GM18867 (cell line): ENCODE data around the gene LRRC45.
A peak's percentile ranks its signal among the peaks of the same experiment; 100 is the strongest.
"Not testable (repeated sequence)": the region's sequence is repeated elsewhere in the genome, so short reads cannot be mapped to it uniquely, and the experiment has no call there.

Experiments
- ATAC-seq: cut with Tn5 transposase; IDR thresholded peaks from one replicate; pipeline ENCODE4 v1.9.1; 2021; ENCODE audit warnings: mild to moderate bottlenecking, moderate library complexity; ENCODE audit not compliant: unreplicated experiment

Gene LRRC45

DNA sequence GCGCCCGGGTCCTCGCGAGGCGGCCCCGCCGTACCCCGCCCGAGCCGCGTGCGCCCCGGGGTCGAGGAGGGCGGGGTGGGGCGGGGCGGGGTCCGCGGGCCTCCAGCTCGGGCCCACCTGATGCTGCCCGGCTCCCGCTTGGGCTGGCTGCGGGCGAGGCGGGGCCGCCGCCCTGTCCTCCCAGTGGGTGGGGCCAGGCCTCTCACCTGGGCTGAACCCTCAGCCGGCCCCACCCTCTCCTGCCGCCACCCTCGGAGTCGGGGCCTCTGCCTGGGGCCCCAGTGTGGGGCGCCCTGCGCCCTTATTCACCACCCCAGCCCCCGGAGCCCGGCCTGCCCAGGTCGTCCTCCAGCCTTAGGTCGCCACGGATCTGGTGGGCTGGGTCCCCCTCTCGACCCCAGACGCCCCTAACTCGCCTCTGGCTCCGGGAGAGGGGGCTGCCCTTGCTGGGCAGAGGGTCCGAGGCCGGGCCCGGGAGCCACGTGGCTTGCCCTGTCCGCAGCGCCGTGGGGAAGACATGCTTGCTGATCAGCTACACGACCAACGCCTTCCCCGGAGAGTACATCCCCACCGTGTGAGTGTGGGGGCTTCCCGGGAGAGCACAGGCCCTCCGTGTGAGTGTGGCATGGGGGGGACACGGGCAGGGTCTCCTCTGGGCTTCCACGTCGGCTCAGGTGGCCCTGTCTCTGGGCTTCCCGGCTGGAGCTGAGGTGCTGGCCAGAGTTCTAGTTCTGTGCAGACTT, 9.0 kb downstream of the LRRC45 start:
- ATAC-seq: no peak

DNA sequence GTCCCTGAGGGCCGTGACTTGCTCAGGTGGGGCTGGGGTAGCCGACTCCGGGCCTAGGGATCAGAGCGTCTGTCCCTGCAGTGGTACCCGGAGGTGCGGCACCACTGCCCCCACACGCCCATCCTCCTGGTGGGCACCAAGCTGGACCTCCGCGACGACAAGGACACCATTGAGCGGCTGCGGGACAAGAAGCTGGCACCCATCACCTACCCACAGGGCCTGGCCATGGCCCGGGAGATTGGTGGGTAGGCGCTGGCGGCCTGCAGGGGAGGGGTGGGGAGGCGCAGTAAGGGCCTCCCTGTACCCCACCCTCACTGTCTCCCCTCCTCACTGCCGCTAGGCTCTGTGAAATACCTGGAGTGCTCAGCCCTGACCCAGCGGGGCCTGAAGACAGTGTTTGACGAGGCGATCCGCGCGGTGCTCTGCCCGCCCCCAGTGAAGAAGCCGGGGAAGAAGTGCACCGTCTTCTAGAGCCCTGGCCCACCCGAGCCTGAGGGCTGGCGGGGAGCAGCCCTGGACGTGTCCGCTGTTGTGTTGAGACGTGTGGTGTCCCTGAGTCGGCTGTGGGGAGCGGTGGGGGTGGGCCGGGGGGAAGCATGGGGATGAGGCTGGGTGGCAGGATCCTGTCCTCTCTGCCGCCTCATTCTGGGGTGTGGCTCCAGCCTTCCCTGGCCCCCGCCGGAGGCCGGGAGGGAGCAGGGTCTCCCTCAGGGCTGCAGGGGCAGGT, 10.4 kb downstream of the LRRC45 start:
- no peak for ATAC-seq

DNA sequence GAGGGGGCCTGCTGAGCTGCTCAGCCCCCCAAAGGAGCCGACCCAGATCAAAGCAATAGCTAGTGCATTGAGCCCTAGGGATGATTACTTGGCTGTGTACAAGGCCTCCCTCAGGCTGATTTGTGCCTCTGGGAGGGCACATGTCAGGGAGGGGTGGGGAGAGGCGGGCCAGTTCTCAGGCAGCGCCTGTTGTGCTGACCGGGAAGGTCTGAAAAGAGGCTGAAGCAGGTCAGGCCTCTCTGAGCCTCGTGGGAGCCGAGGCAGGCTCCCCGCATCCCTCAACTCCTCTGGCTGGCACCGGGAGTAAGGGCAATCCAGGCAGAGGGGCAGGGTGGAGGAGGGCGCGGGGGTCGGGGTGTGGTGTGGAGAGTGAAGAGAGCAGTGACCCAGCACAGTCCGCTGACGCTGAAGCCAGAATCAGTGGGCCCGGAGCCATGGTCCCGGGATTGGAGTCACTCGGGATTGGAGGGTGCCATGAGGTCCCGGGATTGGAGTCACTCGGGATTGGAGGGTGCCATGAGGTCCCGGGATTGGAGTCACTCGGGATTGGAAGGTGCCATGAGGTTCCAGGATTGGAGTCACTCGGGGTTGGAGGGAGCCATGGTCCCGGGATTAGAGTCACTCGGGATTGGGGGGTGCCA, 11.4 kb downstream of the LRRC45 start:
- ATAC-seq: no peak

DNA sequence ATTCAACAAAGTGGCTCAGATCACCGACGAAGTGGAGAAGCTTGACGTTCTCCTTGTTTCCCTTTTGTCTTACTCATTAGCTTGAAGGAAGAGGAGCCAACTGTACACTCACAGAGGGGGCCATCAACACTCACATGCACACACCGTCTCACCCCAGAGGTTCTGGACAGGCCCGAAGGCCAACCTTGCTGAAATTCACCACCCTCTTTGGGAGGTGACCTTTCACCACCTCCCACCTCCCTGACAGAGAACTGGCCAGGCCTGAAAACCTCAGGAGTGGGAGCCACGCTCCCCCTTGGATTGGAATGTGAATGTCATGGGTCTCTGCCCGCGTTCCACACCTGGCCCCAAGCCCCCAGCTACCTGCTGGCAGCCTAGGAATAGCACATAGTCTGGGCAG, 12.4 kb downstream of the LRRC45 start:
- no peak for ATAC-seq

DNA sequence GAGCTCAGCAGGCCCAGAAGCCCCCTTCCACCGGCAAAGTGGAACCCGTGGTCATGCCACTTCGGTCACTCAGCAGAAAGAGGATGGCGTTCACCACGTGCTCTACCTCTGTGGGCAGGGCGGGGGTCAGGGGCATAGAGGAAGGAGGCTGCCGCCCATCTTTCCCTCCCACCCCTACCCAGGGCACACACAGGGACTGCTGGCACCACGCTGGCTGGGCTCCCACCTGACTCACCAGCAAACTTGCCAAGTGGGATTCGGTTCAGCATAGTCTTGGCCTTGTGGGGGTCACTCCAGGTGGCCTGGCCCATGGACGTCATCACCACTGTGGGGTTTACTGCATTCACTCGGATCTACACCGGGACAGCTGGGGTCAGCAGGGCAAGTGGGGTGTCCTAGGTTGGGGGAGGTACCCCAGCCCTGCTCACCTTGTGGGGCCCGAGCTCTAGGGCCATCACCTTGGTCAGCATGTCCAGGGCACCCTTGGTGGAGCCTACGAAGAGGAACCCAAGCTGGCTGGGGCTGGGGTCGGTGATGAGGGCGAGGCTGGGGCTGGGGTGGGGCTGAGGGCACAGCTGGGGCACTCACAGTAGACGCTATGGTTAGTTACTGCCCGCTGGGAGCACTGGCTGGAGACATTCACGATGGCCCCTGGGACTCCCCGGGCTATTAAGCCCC, 13.0 kb downstream of the LRRC45 start:
- ATAC-seq: no peak

DNA sequence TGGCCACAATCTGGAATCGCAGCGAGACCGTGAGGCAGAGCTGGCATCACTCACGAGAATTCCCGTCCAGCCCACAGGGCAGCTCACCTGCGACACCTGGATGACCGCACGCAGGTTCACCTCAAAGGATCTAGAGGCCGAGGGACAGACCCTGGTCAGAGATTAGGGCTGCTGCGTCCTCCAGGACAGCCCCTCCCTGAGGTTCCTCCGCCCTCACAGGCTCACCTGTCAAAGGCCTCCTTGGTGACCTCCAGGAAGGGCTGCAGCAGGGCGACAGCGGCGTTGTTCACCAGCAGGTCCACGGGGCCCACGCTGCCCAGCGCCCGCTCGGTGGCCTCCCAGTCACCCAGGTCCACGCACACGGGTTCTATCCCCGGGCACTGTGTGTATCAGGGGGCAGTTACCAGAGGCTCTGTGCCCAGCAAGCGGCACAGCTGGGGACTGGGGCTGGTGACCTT, 13.6 kb downstream of the LRRC45 start:
- ATAC-seq: peak; percentile 8

DNA sequence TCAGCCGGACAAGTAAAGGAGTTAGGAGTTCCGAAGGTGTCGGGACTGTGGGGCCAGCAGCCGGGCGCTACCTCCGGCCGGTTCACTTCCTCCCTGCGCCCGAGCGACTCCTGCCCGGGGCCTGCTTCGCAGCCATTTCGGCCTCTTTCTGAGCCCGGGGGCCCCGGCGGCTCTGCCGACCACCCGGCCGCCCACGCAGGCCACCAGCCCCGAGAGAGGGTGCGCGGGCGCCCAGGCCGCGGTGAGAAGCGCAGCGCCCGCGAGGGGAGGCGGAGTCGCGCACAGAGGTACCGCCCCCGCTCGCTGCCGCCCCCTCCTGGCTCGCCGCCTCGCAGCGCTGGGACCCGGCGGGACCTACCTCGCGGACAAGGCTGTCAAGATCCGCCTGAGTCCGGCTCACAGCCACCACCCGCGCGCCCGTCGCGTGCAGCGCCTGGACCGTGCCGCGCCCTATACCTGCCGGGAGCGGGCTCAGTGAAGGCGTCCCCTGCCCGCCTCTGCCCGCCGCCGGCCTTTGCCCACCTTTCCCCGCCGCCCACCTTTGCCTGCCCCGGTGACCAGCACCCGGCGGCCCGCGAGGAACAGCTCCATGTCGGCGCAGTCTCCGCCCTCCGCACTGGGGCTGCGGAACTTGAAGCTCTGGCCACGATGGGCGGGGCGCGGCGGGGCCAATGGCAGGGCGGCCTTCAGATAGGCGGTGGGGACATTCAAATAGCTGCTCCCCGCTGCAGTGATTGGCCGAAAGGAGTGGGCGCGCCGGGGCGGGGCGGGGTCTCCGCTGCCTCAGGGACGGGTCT, 14.2 kb downstream of the LRRC45 start, which contains the start of gene DCXR:
DCXR (minus strand) TSS at position 606 of the 797 bp plus-strand sequence; CDS start at position 591, 15 bp downstream.
- peak; percentile 81 for ATAC-seq

DNA sequence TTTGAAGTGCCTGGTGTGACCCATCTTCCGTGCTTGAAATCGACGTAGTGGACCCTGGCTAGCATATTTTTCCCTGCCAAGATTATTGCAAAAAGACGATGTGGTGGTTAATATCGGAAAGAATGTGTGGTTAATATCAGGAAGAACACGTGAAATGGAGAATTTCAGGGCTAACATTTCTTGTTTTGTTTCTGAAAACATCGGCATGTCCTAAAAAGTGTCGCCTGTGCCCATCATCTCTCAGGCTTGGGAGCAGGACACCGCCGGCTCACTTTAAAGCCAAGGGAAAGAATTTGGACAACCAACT, 14.7 kb downstream of the LRRC45 start:
- no peak for ATAC-seq

DNA sequence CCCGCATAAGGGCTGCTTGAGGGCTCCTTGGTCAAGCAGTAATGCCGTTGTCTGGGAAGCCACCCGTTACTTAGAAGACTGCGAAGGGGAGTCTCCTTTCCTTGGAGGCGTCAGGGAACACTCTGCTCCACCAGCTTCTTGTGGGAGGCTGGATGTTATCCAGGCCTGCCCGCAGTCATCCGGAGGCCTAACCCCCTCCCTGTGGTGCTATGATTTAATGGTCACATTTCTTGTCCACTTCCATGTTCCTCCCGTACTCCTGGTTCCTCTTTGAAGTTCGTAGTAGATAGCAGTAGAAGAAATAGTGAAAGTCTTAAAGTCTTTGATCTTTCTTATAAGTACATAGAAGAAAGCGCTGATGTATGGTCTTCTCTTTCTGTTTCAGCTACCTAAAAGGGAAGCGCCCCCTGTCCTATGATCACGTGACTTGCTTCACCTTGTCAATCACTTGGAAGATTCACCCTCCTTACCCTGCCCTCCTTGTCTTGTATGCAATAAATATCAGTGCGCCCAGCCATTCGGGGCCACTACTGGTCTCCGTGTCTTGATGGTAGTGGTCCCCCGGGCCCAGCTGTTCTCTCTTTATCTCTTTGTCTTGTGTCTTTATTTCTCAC, 15.8 kb downstream of the LRRC45 start:
- not testable (repeated sequence) for ATAC-seq

DNA sequence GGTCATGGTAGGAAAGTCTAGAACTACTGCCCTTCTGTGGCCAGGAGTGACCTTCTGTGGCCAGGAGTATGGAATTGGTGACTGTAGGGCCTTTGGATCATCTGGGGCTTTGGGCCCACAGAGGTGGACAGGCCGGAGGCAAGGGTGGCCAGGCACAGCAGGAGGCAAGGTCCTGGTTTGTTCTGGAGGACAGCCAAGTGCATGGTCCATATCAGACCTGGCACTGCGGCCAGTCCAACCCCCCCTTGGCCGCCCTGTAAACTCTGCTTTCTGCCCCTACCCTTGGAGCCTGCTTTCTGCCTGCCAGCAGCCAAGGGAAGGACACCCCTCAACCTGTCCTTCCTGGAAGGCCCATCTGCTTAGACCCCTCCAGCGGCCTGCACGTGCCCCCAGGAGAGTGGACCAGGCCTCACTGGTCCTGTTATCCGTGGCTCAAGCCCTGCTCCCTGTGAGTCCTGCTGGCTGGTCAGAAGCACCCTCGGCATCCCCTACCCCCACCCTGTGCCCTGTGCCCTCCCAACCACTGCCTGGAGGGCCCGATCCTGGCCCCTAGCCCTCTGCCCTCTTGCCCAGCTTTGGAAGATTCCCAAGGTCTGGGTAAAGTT, 16.7 kb downstream of the LRRC45 start:
- ATAC-seq: no peak

DNA sequence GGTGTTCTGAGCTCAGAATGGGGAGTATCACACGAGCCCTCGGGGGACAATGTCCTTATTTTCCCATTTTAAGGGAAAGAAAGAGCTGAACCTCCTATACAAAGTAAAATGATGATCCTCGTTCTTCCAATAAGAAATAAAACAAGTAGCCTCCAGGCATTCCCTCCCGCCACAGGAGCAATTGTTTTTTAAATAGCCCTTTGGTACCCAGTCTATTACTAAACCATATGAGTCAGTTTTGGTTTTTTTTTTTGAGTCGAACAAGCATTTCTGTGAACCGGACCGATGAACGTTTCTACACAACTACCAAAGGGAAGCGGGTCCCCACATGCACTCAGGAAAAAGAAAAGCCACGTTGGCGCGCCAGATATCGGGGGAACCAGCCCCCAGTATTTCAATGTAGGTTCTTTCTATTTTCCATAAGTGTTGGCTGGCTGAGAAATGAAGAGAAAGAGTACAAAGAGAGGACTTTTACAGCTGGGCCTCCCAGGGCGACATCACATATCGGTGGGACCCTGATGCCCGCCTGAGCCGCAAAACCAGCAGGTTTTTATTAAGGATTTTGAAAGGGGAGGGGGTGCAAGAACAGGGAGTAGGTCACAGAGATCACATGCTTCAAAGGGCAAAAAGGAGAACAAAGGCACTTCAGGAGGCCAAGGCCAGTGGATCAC, 18.2 kb downstream of the LRRC45 start:
- ATAC-seq: no peak

DNA sequence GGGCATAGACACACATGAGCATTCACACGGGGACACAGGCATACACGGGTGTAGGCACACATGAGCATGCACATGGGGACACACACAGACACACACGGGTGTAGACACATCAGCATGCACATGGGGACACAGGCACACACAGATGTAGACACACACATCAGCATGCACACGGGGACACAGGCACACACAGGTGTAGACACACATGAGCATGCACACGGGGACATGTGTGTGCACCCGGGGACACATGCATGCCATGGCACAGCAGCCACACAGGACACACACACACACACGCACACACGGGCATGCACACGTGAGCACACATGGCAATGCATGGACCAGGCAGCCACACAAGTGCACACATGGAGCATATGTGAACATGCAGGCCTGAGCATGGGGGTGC, 19.5 kb downstream of the LRRC45 start:
- no peak for ATAC-seq

DNA sequence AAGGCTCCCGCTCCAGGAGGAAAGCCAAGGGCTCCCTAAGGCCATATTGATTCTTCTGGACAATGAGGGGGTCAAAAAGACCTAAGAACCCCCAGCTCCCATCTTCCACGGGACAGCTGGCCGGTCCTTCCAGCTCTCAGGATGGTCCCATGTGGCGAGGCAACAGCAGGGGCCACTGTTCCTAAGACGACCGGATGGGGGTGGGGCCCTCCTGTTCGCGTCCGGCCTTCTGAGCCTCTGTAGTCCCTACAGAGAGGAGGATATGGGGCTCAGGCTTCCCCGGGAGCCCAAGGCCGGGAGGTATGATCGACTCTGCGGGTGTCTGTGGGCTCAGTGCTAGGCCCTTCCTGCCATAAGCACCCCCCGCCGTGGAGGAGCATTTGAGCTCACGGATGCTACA, 20.4 kb downstream of the LRRC45 start:
- ATAC-seq: no peak

DNA sequence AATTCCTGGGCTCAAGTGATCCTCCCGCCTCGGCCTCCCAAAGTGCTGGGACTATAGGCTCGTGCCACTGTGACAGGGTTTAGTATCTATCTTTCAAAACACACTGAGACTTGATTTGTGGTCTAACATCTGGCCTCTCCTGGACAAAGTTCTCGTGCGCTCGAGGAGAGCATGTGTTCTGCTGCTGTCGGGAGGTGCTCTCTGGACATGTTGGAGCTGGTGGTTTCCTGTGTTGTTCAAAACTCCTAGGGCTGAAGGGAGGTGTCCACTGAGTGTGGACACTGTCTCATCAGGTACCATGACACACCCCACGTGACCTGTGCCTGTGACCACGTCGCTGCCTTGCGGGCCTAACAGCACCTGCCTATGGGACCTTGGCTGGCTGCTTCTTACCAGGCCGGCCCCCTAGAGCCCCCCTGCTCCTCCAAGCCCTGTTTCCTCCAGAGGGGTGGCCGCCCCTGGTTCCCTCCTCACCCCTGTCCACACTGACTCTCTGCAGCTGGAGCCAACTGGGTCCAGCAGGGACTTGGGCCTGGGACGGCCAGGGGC, 22.9 kb downstream of the LRRC45 start:
- no peak for ATAC-seq

DNA sequence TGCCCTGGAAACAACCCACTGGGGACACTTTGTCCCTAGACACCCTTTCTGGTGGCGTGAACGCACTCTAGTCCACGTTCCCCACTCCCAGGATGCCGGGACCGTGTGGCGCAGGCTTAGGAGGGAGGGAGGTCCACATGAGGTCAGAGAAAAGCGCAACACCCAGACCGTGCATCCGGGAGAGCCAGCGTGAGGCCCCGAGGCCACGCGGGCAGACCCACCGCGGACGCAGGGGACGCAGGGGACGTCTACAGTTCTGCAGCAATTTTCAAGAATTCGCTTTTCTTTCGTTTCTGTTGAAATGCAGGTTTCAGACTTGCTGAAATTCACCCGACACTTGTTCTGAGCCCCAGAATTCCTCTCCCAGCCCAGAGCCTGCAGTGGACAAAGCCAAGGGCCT, 23.8 kb downstream of the LRRC45 start:
- no peak for ATAC-seq

DNA sequence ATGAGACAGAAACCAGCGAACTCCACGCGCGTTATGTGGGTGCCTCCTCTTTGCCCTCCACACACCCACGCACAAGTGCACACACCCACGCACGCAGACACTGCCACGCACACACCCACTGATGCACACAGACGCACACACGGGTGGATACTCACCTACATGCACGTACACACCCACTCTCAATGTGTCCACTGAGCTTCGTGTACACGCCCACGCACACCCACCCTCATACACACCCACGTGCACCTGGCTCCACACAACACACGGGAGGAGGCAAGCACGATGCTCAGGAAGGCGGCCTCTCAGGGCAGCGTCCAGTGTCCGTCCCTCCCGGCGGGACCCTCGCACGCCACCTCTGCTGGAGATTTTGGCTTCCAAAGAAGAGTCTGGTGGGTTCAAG, 24.3 kb downstream of the LRRC45 start:
- no peak for ATAC-seq

DNA sequence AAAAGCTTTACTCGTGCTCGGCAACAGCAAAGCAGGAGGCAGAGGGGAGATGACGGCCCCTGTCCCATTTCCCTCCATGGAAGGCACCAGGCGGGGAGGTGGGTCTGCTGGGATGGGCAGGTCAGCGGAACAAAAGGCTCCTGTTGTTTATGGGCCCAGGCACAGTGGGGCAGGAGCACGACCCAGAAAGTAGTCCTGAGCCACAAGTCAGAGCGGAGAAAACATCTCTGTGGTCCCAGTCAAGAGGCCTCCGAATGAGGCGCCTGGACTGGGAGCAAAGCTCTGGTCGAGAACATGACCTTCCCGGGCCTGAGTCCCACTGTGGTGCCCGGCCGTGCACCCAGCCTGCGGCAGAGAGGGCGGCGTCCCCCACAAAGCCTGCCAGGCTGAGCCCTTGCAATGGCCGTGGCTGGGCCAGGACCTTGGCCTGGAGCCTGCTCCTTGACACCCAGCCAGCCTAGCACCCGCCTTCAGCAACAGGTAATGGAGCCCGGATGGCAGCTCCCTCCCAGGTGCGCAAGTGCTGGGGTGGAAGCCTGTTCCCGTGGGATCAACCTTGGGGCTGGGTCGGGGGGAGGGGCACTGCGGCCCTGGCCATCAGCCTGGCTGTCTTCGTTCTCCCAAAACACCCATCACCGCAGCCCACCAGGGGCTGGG, 24.9 kb downstream of the LRRC45 start:
- ATAC-seq: no peak

DNA sequence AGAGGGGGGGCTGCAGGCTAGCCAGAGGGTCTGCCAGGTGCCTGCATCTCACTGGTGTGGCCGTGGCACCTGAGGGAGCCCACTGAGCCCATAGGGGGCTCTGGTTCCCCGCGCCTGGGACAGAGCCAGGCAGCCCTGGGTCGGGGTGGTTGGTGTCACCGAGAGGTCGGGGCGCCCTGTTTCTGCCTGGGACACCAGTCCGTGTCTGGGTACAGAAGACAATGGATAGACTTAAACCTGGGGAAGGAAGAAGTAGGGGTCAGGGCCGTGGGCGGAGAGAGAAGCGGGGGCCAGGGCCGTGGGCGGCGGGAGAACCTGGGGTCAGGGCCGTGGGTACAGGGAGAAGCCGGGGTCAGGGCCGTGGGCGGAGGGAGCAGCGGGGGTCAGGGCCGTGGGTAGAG, 25.5 kb downstream of the LRRC45 start:
- no peak for ATAC-seq
